Activated CD4-positive, alpha-beta T cell treated with anti-CD3 and anti-CD28 coated beads, Interleukin-2, Interleukin-4, amounts not matched to agents 100 ng/mL and 50 ng/mL, durations not matched to agents 16 hours and 8 hours (primary cell): ENCODE results near the gene RSPH1.

Experiments used
- DNase-seq: peaks from one replicate; pipeline ENCODE4 v3.0.0-alpha.2; 2020; ENCODE audit warnings: low spot score

Gene RSPH1

GRCh38 chr21:42465008-42465802 lies 30.8 kb downstream of the RSPH1 start:
- no peak for DNase-seq

- no peak for DNase-seq
Measured at GRCh38 chr21:42463861-42464515, 32.0 kb downstream of the RSPH1 start.

- DNase-seq = no peak
Measured at GRCh38 chr21:42461881-42462877, 33.8 kb downstream of the RSPH1 start.

GRCh38 chr21:42461185-42461520 lies 34.9 kb downstream of the RSPH1 start:
- DNase-seq = no peak

GRCh38 chr21:42460391-42461184 lies 35.4 kb downstream of the RSPH1 start:
- no peak for DNase-seq

- DNase-seq = no peak
Measured at GRCh38 chr21:42459546-42460215, 36.3 kb downstream of the RSPH1 start.

GRCh38 chr21:42459082-42459460 lies 37.0 kb downstream of the RSPH1 start:
- DNase-seq = no peak

- peak; percentile 59 for DNase-seq
Measured at GRCh38 chr21:42456457-42456856, 39.6 kb downstream of the RSPH1 start.

GRCh38 chr21:42455754-42456440 lies 40.1 kb downstream of the RSPH1 start:
- no peak for DNase-seq

- no peak for DNase-seq
Measured at GRCh38 chr21:42455196-42455595, 40.8 kb downstream of the RSPH1 start.

DNA sequence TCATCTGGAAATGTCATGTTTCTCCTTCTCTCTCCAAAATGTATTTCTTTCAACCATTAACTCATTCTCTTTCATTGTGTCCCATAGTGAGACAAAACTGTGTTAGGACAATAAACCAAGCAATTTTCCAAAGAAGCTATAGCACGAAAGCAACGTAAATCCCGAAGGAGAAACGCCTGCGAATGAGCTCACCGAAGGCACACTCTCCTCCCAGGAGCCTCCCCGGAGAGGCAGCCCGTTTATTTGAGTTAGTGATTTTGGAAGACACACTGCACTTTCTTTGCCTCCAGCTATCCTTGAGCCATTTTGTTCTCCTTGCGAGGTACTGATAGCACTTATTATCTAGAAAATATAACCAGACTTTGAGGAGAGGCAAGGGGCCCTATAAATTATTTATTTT lies 41.2 kb downstream of the RSPH1 start:
- DNase-seq = no peak

DNA sequence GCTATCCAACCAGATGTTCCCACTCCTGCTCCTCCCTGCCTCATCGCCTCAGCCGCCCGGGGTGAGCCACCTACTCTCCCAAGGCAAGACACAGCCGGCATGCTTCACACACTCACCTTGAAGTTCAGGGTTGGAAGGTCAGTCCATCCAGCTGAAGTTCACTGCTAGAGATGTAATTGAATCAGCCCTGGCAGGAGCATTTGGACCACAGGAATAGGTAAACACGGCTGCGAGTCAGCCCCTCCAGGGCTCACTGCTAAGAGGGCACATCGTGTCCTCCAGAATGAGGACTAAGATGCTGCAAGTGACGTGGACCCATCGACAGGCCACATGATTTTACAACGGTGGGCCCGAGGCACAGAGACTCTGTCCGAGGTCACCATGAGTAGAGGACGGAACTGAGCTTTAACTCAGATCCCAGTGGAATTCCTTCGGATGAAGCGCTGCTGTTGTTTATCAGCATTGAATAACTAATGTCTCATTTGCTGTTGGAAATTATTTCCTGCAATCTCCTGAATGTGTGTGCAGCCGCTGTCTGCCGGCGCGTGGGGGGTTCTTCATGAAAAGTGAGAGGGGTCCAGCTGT lies 41.9 kb downstream of the RSPH1 start:
- no peak for DNase-seq

- DNase-seq = no peak
Measured at GRCh38 chr21:42453224-42453985, 42.6 kb downstream of the RSPH1 start.

GRCh38 chr21:42452401-42453223 lies 43.4 kb downstream of the RSPH1 start:
- no peak for DNase-seq

DNA sequence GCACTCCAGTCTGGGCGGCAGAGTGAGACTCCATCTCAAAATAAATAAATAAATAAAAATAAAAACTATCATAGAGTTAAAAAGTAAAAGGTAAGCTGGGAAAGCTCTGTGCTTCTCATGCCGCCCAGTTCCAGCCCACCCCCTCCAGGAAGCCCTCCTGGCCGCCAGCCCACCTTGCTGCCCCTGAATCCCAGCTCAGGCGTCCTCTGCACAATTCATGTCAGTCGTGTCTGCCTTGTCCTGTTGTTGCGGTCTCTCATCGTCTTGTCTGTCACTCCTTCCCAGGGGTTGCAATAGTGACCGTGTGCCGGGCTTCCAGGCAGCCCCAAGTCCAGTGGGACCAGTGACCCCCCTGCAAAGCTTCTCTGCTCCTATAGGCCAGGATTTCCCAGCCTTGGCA lies 44.1 kb downstream of the RSPH1 start:
- no peak for DNase-seq

DNA sequence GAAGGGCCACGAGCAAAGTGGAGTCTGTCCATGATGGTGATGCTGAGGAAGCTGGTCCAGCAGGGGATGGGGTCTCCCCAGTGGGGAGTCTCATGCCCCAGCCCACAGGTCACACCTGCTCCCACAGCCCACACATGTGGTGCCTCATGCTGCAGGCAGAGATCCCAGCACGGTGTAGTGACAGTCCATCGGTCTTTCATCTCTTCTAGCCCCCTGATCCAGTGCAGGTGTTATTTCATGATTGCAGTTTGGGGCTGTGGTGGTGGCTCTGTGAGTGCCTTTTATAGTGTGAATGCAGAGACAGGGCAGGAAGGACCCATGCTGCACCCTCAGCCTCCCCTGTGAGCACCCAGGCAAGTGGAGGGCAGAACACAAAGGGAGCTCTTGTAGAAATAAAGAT lies 47.3 kb downstream of the RSPH1 start:
- no peak for DNase-seq

- DNase-seq = no peak
Measured at GRCh38 chr21:42447732-42448131, 48.3 kb downstream of the RSPH1 start.

DNA sequence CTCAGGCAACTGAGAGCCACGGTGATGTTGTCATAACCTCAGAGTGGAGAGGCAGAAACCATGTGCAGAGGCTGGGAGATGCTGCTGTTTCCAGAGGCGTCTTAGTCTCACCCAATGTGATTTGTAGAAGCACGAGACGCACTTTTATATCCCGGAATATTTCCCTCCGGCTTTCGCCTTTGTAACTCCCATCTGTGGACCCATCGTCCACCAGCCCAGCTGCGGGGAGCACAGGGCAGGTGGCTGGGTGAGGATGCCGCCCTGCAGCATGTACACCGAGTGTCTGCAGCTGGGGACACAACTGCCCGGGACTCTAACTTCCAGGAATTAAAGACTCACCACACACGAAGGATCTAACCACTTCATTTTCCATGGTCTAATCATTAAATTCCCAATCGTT lies 48.8 kb downstream of the RSPH1 start:
- no peak for DNase-seq

DNA sequence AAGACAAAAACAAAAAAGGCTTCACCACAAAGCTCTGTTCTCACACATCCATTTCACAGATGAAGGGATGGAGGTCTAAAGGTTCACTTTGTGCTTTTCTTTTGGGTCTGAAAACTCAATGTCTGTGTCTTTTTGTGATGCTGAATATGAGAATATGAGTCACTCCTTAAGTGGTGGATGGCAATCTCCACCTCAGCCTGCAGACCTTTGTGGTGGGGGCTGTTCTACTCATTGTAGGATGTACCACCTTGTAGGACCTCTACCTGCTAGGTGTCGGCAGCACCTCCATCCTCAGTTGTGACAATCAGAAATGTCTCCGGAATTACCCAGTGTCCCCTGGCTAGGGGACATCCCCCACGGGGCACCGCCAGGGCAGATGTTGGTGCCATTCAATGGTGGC lies 49.5 kb downstream of the RSPH1 start:
- no peak for DNase-seq
